ENCODE measurements around the gene EPS8L2.

Gene EPS8L2

GRCh38 chr11:690738-691633 is 15.0 kb upstream of the EPS8L2 start:
- DNase-seq: no peak

- no peak for DNase-seq
These were observed 14.1 kb upstream of the EPS8L2 start for GRCh38 chr11:691710-692590.

- DNase-seq: no peak
These were observed 13.1 kb upstream of the EPS8L2 start for GRCh38 chr11:692824-693414.

GRCh38 chr11:693415-693831 is 12.6 kb upstream of the EPS8L2 start:
- DNase-seq: peak; percentile 47

- peak; percentile 97 for DNase-seq
These were observed 12.0 kb upstream of the EPS8L2 start for GRCh38 chr11:693887-694562.

GRCh38 chr11:694563-695287 is 11.3 kb upstream of the EPS8L2 start, which contains the start of gene DEAF1:
DEAF1 (minus strand) TSS chr11:695222; CDS start chr11:695047, 175 bp downstream.
- peak; percentile 99 for DNase-seq

- DNase-seq: no peak
These were observed 10.8 kb upstream of the EPS8L2 start for GRCh38 chr11:695288-695537.

GRCh38 chr11:695538-696248 is 10.3 kb upstream of the EPS8L2 start, which contains the start of gene TMEM80:
TMEM80 (plus strand) TSS chr11:695816; CDS start chr11:695828, 12 bp downstream.
- DNase-seq: peak; percentile 100

- DNase-seq: no peak
These were observed 9.0 kb upstream of the EPS8L2 start for GRCh38 chr11:696955-697491.

- DNase-seq: no peak
These were observed 8.2 kb upstream of the EPS8L2 start for GRCh38 chr11:697811-698311.

- DNase-seq: no peak
These were observed 7.4 kb upstream of the EPS8L2 start for GRCh38 chr11:698493-699115.

GRCh38 chr11:699116-699508 is 6.9 kb upstream of the EPS8L2 start:
- DNase-seq: no peak

GRCh38 chr11:699753-700152 is 6.3 kb upstream of the EPS8L2 start:
- DNase-seq: no peak

GRCh38 chr11:701741-702461 is 4.1 kb upstream of the EPS8L2 start:
- DNase-seq: no peak

GRCh38 chr11:702462-703461 is 3.3 kb upstream of the EPS8L2 start:
- peak; percentile 92 for DNase-seq

- no peak for DNase-seq
These were observed 2.5 kb upstream of the EPS8L2 start for GRCh38 chr11:703506-703905.

- no peak for DNase-seq
These were observed 1.8 kb upstream of the EPS8L2 start for GRCh38 chr11:704228-704674.

Measured in DMS53 (cell line).